ENCODE measurements around the gene VSX2. TPM values are rescaled to one million over a fixed set of nuclear protein-coding genes. Genes with fewer than 3 reads are reported as not detected.
"Not testable (repeated sequence)": the region's sequence is repeated elsewhere in the genome, so short reads cannot be mapped to it uniquely, and the experiment has no call there.

Gene VSX2
- polyA plus RNA-seq, 4 donors = 0.06 to 0.10 (median 0.07) TPM

DNA sequence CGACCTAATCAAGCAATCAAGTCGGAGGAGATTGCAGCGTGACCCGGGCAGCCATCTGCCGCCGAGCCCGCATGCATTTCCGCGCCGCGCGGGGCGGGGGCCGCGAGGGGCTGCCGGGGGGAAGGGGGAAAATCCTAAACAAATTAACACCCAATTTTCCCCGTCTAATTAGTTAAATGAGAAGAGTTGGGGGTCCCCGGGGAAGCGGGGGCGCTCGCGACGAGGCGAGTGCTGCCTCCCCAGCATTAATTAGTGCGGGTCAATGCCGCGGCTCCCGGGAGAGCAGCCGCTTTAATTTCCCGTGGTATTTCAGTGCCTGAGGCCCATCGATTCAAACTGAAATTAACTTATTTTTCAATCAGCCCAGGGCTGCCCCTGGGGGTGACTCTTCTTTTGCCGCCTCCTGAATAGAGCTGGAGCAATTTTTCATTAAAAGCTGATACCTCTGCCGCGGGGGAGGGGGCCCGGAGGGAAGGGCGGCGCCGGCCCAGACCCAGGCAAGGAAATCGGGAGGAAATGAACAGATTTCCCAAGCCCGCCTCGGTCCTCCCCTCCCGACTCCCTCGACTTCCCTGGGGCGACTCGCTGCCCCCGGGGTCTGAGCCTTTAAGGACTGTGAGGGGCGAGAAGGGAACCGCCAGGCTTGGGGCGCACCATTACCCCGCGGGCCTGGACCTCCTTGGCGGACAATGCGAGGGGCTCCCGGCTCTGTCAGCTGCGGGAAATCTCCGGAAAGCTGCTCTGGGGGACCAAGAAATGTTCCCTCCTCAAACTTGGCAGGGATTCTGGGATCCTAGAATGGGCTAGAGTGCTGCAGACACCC, 18.9 kb downstream of the VSX2 start:
- DNase-seq (ENCODE audit: low read depth in 4 of 4, low spot score in 3 of 4) = no peak

DNA sequence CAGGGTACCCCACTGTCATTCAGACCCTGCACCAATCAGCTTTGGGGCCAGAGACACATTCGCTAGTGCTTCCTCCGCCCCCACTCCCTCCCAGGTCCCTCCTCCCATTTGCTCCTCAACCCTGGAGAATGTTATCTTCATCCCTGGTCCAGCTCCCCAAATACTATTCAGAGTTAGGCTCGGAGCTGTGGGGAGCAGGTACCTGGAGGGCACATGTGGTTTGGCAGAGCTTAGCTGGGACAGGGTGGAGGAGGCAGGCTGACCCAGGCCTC, 19.5 kb downstream of the VSX2 start:
- no peak for DNase-seq (ENCODE audit: low read depth in 4 of 4, low spot score in 3 of 4)

DNA sequence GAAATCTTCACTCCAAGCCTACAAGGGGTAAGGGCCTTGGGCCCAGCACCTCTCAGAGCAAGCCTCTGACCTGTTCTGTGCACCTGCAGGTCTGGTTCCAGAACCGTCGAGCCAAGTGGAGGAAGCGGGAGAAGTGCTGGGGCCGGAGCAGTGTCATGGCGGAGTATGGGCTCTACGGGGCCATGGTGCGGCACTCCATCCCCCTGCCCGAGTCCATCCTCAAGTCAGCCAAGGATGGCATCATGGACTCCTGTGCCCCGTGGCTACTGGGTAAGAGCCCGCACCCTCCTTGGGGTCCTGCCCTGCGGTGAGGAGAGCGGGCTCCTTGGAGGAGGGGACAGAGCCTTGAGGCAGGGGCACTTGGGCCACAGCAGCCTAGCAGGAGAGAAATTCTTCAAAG, 20.3 kb downstream of the VSX2 start:
- no peak for DNase-seq (ENCODE audit: low read depth in 4 of 4, low spot score in 3 of 4)

GRCh38 chr14:74260525-74261233, 21.4 kb downstream of the VSX2 start:
- no peak for DNase-seq (ENCODE audit: low read depth in 4 of 4, low spot score in 3 of 4)

DNA sequence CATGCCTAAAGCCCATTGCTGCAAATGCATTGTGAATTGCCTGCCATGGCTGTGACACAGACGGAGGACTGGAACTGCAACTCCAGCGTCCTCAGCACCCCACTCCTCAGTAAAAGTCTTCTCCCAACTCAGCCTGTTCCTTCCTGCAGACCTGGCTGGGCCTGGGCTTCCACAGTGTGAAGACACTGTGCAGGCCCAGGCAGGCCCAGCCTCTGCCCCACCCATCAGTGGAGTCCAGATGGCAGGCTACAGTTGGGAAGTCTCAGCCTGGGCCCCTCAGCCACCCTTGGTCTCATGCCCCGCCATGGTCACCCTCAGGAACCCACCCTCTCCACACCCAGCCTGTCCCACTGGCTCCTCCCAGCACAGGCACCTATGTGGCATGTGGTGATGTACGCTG, 22.0 kb downstream of the VSX2 start:
- no peak for DNase-seq (ENCODE audit: low read depth in 4 of 4, low spot score in 3 of 4)

GRCh38 chr14:74262076-74262475, 22.8 kb downstream of the VSX2 start:
- DNase-seq (ENCODE audit: low read depth in 4 of 4, low spot score in 3 of 4) = no peak

DNA sequence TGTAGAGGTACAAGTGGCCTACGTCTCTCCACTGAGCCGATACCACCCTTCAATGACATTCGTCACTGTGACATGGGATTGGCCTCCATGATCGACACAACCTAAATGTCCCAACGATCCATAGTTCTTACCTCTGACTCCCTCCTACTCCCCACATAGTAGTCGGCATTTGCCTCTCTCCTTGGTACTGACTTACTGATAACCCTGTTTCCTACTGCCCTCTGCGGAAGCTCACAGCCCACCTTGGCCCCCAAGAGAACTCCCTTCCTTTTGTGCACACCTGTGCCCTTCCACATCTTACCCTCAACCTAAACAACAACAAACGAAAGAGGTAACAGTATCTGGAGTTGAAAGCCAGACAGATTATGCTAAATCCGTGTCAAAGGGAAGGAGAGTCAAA, 23.9 kb downstream of the VSX2 start:
- DNase-seq (ENCODE audit: low read depth in 4 of 4, low spot score in 3 of 4) = no peak

DNA sequence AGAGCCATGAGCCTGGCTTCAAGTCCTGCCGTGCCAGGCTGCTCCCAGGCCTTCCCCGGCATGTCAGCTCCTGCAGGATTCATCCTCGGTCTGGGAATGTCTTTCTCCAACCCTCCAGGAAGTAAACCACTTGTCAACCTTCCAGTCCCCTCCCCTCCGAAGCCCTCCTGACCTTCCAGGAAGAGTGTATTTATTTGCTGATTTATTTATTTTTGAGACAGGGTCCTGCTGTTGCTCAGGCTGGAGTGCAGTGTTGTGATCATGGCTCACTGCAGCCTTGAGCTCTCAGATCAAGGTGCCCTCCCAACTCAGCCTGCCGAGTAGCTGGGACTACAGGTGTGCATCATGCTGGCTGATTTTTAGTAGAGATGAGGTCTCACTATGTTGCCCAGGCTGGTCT, 24.7 kb downstream of the VSX2 start:
- no peak for DNase-seq (ENCODE audit: low read depth in 4 of 4, low spot score in 3 of 4)

- no peak for DNase-seq (ENCODE audit: low read depth in 4 of 4, low spot score in 3 of 4)
Observed at GRCh38 chr14:74265301-74265965, 26.2 kb downstream of the VSX2 start.

DNA sequence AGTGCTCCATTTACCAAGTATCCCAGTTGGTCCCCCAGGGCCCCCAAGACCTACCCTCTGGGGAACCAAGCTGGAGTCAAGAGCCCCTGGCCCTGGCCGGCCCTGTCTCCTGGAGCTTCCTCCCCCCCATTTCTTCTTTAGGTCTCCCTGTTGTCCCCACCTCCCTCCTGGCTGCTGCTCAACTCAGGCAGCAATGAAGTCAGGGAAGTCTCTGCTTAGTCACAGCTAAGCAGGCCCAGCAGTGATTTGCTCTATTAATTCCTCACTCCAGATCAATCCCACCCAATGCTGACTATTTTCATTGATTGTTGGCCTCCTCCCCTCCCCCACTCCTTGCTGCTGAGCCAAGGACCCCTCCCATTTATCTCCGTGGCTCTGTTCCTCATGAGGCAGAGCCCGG, 28.3 kb downstream of the VSX2 start:
- no peak for DNase-seq (ENCODE audit: low read depth in 4 of 4, low spot score in 3 of 4)

DNA sequence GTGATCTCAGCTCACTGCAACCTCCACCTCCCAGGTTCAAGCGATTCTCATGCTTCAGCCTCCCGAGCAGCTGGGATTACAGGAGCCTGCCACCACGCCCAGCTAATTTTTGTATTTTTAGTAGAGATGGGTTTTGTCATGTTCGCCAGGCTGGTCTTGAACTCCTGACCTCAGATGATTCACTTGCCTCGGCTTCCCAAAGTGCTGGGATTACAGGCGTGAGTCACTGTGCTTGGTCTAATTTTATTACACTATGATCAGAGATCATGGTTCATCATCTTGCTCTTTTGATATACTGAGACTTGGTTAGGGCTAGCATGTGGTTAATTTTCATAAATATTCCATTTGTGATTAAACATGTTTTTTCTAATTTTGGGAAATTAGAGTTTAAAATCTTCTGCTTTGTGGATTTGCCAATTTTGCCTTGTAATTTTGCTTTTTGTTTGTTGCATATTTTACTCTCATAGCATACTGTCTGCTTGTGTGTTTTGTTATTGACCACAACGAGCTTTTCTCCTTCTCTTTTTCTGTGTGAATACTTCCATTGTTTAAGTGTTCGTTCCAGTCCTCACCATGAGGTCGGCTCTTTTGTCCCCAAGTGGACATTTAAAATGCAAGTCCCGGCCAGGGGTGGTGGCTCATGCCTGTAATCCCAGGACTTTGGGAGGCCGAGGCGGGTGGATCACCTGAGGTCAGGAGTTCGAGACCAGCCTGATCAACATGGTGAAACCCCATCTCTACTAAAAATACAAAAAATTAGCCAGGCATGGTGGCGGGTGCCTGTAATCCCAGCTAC, 31.3 kb downstream of the VSX2 start:
- DNase-seq (ENCODE audit: low read depth in 4 of 4, low spot score in 3 of 4) = not testable (repeated sequence)

- DNase-seq (ENCODE audit: low read depth in 4 of 4, low spot score in 3 of 4) = no peak
Observed at GRCh38 chr14:74271365-74271764, 32.1 kb downstream of the VSX2 start.

DNA sequence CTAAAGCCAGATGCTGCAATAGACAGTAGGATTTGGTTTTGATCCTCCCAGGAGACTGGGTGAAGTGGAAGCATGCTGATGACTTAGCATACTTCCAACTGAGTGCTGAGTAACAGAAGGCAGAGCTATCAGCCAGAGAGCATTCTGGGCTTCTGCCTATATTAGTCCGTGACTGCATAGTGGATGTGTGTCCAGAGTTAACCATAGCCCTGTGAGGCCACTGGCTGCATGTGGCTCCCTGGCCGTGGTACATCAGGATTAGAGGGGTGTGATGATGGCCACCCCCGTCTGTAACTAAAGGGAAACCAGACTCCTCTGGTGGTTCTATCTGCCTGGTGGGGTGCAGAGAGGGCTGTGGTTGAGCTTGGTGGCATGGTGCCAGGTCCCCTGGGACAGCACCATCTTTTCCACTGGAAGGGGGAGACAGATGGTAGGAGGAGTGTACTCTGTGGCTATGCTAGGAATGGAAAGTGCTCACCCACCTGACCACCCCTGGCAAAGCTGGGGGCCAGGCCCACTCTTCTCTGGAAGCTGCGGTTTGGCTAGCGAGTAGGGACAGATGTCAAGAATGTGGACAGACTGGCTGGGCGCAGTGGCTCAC, 36.1 kb downstream of the VSX2 start:
- DNase-seq (ENCODE audit: low read depth in 4 of 4, low spot score in 3 of 4) = no peak

DNA sequence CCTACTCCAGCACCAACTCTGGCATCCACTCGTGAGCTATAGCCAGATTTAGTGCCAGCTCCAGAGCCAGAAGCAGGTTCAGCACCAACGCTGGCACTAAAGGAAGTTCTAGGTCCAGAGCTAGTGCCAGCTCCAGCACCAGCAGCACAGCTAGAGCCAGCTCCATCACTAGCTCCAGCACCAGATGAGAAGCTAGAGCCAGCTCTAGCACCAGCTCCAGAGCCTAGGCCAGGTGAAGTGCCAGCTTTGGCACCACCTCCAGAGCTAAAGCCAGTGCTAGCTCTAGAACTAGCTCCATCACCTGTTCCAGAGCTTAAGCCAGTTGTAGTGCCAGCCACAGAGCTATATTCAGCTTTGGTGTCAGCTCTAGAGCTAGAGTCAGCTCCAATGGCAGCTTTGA, 38.8 kb downstream of the VSX2 start:
- no peak for DNase-seq (ENCODE audit: low read depth in 4 of 4, low spot score in 3 of 4)

DNA sequence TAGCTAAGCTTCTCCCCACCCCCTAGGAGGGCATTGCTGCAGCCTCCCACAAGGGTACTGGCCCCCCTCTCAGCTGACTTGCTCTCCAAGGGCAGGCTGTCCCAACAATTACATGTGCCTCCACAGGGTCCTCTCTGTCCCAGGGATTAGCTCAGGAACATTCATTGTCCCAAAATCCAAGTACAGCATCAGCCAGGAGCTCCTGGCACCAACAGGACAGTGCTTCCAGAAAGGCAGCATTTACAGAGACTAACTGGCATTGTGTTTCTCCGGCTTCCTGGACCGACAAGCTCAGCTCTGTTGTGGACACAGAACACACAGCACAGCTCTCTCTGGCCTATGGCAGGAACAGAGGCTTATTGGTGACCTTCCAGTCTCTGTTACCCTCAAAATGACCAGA, 41.8 kb downstream of the VSX2 start:
- no peak for DNase-seq (ENCODE audit: low read depth in 4 of 4, low spot score in 3 of 4)

DNA sequence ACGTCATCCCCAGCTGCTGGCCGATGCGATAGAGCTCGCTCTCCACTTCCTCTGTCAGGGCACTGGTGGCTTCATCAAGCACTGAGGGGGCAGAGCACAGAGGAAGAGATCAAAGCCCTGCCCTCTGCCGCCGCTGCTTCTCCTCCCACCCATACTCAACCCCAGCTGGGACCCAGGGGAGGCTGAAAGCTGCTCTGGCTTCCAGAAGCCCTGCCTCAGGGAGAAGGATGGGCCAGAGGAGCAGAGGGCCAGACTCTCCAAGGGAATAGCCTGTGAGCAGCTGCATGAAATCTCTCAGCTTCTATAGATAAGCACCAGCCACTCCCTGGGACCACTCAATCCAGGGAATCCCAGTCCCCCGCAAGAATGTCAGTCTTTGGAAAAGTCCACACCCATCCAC, 47.5 kb downstream of the VSX2 start:
- DNase-seq (ENCODE audit: low read depth in 4 of 4, low spot score in 3 of 4) = no peak

GRCh38 chr14:74289801-74290200, 50.6 kb downstream of the VSX2 start:
- no peak for DNase-seq (ENCODE audit: low read depth in 4 of 4, low spot score in 3 of 4)

DNA sequence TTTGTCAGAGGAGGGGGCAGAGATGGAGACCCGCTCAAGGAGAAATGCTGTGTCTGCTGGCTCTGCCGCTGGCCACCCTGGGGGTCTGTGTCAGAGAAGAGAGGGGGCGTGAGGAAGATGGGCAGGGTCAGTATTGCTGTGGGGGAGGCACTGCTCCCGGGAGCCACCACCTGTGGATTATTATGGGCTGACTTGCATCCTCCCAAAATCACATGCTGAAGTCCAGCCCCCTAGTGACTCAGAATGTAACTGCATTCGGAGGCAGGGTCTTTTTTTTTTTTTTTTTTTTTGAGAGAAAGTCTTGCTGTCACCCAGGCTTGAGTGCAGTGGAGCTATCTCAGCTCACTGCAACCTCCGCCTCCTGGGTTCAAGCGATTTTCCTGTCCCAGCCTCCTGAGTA, 51.2 kb downstream of the VSX2 start:
- no peak for DNase-seq (ENCODE audit: low read depth in 4 of 4, low spot score in 3 of 4)

GRCh38 chr14:74292061-74292460, 52.8 kb downstream of the VSX2 start:
- DNase-seq (ENCODE audit: low read depth in 4 of 4, low spot score in 3 of 4) = no peak

GRCh38 chr14:74293606-74294005, 54.4 kb downstream of the VSX2 start:
- no peak for DNase-seq (ENCODE audit: low read depth in 4 of 4, low spot score in 3 of 4)

GRCh38 chr14:74296037-74296467, 56.8 kb downstream of the VSX2 start:
- no peak for DNase-seq (ENCODE audit: low read depth in 4 of 4, low spot score in 3 of 4)
